ENCODE results near the gene ACCS.

ACCS gene

DNA sequence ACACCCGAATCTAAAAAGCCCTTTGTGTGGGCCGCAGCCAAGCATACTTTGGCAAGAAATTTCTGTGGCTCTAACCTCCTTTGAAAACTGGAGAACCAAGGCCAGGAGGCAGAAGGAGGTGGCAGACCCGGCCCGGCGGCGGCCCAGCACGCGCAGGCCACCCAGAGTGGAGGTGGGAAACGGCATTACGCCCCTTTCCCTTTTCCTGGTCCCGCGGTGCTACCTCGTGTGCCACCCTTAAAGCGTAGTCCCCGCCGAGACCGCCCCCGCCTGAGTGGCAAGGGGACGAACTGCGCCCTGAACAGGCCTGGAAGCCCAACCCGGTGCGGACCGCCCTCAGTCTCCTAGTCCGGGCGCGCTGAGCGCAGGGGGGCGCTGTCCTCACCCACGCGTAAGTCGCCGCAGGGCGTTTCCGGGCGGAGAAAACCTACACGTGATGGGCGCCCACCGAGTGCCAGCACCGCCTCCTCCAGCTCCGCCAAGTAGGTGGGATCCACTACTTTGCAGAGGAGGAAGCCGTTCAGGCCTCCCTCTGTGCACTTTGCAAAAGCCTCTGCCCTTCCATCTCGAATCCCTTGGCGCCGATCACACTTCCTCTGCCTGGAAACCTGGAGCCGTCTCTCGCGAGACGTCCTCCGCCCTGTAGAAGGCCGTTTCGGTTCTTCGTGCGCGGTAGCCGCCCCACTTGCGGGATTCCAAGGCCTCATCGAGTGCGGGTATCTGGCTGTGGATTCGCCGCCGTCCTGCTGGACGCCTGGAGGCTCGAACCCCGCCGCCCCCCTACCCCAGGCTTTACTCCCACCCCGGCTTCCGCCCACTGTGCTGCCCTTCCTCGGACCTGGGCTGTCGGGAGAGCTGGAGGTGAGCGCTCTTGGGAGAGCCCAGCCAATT lies at the start of gene ACCS:
ACCS (plus strand) TSS at position 430 of the 891 bp plus-strand sequence. CDS start 1,358 bp downstream, outside the sequence.
- ATAC-seq: peak; percentile 97

- ATAC-seq: no peak
Observed at GRCh38 chr11:44016546-44017442, 49.3 kb upstream of the ACCS start.

DNA sequence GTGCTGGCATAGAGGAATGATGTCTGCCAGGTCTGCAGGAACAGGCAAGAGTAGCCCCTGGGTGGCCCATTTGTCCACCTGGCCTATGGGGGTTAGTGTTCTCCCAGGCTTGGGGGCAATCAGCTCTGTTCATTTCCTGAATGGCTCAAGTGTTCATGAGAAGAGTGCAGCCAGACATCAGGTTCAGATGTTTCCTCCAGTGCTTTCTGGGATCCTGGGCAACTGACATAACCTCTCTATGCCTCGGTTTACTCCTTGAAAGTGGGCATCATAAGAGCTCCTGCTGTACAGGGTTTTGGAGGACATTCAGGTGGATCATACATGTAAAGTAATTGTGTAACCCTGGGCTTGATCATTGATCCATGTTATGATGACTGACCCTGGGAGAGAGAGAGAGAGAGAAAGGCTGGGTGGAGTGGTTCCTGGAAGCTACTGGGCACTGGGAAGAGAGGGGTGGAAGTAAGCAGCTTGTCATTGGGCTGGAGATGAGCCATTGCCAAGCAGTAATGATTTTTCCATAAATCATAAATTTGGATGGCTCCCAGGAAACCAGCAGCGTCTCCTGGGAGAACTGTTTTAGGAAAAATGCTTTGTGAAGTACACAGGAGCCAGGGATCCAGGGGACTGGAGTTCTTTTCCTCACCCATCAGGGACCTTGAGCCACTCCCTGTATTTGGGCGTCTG lies 48.5 kb upstream of the ACCS start:
- no peak for ATAC-seq

DNA sequence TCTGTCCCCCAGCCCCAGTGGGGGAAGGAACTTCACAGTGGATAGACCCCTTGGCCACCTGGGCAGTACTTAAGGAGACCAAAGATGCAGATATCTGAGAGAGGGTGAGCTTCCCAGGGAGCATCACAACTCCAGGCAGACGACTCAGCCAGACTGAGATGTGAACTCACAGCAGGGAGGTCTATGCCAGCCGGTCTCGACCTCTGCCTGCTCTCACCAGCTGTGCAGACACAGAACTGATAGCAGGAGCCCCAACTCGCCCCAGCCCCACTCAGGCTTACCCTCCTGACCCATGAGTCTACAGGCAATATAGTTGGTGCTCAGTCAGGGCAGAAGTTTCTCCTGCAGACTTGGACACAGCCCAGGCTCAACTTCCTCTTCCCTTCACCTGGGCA lies 47.9 kb upstream of the ACCS start:
- ATAC-seq: no peak

DNA sequence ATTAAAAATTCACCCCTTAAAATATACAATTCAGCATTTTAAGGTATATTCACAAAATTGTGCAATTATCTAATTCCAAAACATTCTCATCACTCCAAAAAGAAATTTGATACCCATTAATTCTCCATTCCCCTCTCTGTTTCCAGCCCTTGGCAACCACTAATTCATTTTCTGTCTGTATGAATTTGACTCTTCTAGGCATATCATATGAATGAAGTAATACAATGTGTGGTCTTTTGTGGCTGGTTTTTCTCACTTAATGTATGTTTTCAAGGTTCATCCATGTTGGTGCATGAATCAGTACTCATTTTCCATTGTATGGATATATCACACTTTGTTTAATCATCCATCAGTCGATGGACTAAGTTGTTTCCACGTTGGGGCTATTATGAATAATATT lies 47.2 kb upstream of the ACCS start:
- ATAC-seq: no peak

- no peak for ATAC-seq
Observed at GRCh38 chr11:44024977-44025376, 41.1 kb upstream of the ACCS start.

DNA sequence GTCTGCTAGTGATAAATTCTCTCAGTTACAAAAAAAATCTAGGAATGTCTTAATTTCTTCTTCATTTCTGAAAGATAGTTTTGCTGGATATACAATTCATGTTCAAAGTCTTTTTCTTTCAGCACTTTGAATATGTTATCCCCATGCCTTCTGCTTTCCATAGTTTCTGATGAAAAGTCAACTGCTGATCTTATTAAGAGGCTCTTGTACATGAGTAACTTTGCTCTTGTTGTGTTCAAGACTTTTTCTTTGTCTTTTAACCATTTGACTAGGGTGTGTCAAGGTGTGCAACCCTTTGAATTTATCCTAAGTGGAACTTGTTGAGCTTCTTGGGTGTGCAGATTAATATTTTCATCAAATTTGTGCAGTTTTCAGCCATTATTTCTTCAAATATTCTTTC lies 40.3 kb upstream of the ACCS start:
- no peak for ATAC-seq

DNA sequence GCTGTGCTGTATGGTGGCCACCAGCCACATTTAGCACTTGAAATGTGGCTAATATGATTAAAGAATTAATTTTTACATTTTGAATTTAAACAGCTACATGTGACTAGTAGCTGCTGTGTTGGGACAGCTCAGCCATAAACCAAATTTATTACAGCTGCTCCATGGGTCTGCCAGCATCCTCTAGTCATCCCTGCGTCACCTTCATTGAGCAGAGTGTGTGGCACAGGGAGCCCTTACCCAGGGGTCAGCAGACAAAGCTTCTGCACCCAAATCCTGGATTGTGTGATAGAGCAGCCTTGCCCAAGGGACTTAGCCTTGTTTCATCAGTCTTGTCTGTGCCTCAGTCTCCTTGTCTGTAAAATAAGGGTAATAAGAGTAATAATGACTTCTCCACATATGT lies 37.7 kb upstream of the ACCS start:
- ATAC-seq: no peak

GRCh38 chr11:44028816-44029506 lies 37.1 kb upstream of the ACCS start:
- no peak for ATAC-seq

DNA sequence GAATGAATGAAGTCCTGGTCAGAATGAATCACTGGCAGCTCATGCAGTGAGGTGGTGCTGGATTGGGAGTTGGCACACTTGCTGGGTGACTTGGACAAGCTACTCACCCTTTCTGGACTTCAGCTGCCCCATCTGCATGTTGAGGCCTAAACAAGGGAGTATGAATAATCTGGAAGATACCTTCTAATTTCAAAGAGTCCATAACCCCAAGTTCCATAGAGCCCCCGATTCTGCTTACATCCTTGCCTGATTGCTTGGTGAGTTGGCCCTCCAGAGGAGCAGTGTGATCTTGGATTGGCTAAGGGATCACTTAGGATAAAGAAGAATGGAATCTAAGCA lies 36.6 kb upstream of the ACCS start:
- no peak for ATAC-seq

GRCh38 chr11:44029977-44030911 lies 35.8 kb upstream of the ACCS start:
- ATAC-seq: no peak

DNA sequence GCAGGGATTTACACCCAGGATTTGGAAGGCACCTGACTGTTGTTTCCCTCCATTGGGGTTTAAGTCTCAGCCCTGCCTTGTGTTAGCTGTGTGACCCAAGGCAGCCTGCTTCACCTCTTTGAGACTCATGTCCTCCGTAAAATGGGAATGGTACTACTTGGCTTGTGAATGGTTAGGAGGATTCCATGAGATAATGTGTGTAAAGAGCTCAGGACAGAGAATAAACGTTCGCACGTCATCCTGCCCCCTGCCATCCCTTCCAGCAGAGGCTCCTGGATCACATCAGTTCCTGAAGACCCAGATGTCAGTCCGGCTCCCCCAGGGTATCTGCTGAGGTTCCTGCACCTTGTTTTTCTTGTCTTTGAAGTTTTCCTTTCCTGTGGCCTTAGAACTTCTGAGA lies 35.1 kb upstream of the ACCS start:
- no peak for ATAC-seq

GRCh38 chr11:44031549-44031948 lies 34.5 kb upstream of the ACCS start:
- ATAC-seq: no peak

- no peak for ATAC-seq
Observed at GRCh38 chr11:44032299-44033085, 33.6 kb upstream of the ACCS start.

- no peak for ATAC-seq
Observed at GRCh38 chr11:44033411-44033850, 32.6 kb upstream of the ACCS start.

DNA sequence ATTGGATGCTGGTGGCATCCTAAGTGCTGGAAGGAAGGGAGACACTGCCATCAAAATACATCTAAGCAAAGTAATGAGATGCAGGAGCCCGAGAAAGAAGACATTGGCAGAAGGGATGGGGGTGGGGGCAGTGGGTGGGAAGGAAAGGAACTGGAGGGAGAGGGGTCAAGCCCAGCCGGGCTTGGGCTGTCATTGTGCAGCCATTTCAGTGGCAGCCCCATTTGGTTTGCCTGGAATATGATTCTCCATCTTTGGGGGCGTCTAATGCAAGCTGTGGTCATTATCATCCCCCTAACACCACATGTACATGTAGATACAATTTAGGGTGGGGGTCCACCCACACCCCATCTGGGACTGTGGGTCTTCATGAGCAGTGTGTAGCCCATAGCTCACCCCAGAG lies 32.2 kb upstream of the ACCS start:
- ATAC-seq: no peak

DNA sequence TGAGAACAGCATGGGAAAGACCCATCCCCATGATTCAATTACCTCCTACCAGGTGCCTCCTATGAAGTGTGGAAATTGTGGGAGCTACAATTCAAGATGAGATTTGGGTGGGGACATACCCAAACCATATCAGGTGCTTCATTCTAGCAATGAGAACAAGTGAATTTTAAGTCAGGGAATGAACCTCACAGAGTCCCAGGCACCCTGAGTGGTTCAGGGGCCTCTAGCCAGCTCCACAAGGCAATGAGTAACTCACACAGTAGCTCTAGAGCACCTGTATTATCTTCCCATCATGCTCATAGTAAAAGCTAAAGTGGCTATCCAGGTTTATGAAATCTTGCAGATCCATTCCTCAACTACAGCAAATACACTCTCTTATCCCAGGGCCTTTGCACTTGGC lies 31.4 kb upstream of the ACCS start:
- ATAC-seq: no peak

GRCh38 chr11:44036811-44037657 lies 29.0 kb upstream of the ACCS start:
- peak in 1 of 2 donors; percentile 13 for ATAC-seq

DNA sequence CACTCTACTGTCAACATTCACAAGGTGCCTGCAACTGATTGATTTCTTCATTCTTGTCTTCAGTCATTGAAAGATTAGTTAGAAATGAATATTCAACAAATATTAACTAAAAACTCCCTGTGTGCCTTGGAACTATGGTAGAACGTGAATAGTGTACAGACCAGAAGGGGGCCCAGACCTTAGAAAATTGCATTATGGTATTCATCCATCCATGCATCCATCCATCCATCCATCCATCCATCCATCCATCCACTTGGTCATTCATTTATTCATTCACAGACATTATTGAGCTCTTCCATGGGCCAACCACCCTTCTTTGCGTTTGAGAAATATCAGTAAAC lies 28.4 kb upstream of the ACCS start:
- no peak for ATAC-seq

GRCh38 chr11:44043157-44043556 lies 22.9 kb upstream of the ACCS start:
- ATAC-seq: no peak

Data from activated CD4-positive, CD25-positive, alpha-beta regulatory T cell treated with anti-CD3 and anti-CD28 coated beads, Interleukin-2, amount 50 U/mL, for 24 hours (primary cell).